NT2/D1 (cell line): ENCODE measurements around the gene BRDT.

ENCODE experiments used
- SUZ12 ChIP-seq: IDR thresholded peaks from 2 replicates; pipeline ENCODE4 v1.6.1; 2011; ENCODE audit not compliant: insufficient read length, insufficient read depth; ENCODE audit errors: extremely low read depth
- YY1 ChIP-seq: IDR thresholded peaks from 2 replicates; pipeline ENCODE4 v1.6.1; 2011; ENCODE audit not compliant: insufficient read length, insufficient read depth
- ZNF274 ChIP-seq: IDR thresholded peaks from 2 replicates; pipeline ENCODE4 v1.6.1; 2011; ENCODE audit warnings: mild to moderate bottlenecking, low read depth, low read length

DNA sequence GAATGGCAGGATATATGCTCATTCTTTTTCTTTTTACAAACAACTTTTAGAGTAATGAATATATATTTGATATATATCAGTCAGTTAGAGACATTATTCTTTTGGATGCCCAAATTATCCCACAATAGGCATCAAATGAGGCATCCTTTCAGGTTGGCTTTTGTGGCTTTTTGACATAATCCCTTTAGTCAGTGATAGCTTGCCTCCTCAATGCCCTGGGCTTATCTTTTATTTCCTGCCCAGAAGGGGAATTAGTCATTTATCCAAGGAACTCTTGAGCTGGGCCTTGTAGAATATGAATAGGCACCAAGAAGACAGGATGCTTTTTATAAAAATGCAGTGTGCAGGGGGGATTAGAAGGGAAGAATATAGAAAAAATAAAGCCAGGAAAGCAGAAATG is 102.7 kb downstream of the BRDT start:
- TF ChIP-seq YY1 (no peak), ZNF274 (no peak), SUZ12 (no peak)
